HG03460 (cell line): ENCODE measurements around the gene CPVL.
"Not testable (repeated sequence)": the region's sequence is repeated elsewhere in the genome, so short reads cannot be mapped to it uniquely, and the experiment has no call there.

Source experiments
- ATAC-seq: cut with Tn5 transposase; IDR thresholded peaks from one replicate; pipeline ENCODE4 v1.9.1; 2021; ENCODE audit not compliant: unreplicated experiment

The CPVL gene

GRCh38 chr7:29120955-29121354, 25.4 kb downstream of the CPVL start:
- ATAC-seq, result no peak

DNA sequence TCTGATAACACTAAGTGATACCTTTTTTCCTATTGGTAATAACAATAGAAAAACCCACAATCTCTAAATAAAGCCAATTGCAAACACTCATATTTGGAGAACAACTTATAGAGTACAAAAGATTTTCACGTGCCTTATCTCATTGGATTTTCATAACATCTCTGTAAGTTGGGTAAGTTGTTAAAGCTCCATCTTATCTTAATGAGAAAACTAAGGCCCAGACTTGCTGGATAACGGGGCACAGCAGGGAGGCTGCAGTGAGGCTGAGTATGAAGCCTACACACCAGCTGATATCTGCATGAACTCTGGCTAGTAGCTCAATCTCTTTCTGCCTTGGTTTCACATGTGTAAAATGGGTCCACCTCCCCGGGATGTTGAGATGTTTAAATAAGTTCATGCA, 26.8 kb downstream of the CPVL start:
- no peak for ATAC-seq

DNA sequence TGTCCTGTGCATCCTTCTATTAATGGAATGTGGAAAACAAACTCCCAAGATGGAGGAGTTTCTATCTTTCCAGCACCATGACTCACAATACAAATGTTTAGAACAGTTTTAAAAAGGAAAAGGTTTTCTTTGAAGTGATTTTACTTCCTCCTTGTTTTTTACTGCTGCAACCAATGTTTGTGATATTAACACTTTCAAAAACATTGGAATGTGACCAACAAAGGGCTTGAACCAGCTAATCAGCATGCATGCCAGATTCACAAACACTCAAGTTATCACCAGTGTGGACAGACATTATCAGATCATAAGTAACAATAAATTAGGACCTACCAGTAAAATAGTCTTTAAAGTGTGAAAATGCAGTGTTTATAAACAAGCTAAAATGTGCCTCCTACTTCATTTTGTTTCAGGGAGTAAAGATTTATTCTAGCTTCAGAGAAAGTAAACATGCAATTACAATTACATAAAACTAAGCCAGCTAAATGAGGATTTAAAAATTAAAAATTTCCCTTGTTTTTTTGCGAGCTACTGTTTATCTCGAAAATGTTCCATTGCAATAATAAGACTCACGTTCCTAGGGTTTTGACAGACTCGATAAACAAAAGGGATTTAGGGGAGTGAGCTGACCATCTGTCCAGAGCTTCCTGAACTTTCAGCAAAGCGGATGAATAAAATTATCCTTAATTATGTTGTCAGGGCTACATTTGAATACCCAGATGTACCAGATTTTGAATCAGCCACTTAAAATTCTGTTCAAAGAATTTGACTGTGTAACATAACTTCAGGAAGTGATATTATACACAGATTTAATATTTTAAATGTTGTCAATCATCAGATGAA, 29.8 kb downstream of the CPVL start:
- ATAC-seq, result no peak

GRCh38 chr7:29115753-29116152, 30.6 kb downstream of the CPVL start:
- no peak for ATAC-seq

- no peak for ATAC-seq
Observed at GRCh38 chr7:29115130-29115687, 31.1 kb downstream of the CPVL start.

- not testable (repeated sequence) for ATAC-seq
Observed at GRCh38 chr7:29114266-29114665, 32.1 kb downstream of the CPVL start.

- ATAC-seq, result no peak
Observed at GRCh38 chr7:29113384-29114102, 32.8 kb downstream of the CPVL start.

DNA sequence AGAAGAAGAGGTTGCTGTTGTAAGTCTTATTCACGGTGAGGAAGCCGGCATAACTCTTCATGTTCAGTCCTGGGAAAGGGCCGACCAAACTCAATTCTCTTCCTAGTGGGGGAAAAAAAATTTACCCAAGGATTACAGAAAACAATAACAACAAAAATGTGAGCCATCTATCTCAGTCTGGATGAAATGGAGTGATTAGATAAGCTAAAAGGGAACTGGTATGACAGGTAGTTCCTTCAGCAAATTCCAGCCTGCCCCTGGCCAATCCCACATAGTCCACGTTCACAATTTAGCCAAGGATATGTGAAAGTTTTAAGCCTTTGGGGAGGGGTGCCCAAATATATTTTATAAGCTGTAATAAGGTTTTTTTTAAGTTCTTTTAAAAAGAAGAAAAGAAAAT, 33.6 kb downstream of the CPVL start:
- ATAC-seq, result no peak

DNA sequence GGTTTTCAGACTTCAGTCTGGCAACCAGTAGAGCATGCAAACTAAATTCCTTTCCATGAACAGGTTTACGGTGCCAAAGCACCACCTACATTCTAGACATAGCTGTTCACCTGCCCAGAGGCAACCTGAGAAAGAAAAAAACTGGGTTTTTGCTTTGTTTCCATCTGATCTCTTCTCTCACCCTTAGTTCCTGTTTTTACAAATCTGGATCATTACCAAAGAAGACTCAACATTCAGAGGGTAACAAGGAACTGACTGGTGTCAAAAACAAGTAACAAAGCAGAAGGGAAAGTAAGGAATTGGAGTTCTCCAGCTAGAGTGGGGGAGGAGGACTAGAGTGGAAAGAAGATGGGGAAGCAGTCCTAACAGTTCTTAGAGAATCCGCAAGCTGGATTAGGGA, 36.4 kb downstream of the CPVL start:
- ATAC-seq, result no peak

GRCh38 chr7:29109358-29109757, 37.0 kb downstream of the CPVL start:
- no peak for ATAC-seq

- ATAC-seq, result no peak
Observed at GRCh38 chr7:29107056-29107455, 39.3 kb downstream of the CPVL start.

GRCh38 chr7:29106669-29106988, 39.7 kb downstream of the CPVL start:
- no peak for ATAC-seq

- ATAC-seq, result no peak
Observed at GRCh38 chr7:29105752-29106668, 40.3 kb downstream of the CPVL start.

DNA sequence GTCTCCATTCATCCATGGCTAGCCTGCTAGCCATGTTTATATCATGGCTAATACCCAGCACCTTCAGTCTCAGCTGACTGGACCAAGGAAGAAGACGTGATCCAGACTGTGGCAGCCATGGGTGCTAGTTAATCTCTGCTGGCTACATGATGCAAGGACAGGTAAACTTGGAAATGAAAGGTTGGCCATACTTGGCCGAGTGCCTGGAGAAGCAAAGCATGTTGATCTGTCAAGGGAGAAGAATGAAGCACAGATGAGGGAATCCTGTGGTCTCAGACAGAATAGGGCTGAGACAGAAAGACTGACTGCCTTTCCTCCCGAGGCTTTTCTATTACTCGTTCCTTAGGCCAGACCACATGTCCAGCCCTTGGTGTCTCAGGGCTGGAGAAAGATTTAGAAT, 41.1 kb downstream of the CPVL start:
- ATAC-seq, result no peak

DNA sequence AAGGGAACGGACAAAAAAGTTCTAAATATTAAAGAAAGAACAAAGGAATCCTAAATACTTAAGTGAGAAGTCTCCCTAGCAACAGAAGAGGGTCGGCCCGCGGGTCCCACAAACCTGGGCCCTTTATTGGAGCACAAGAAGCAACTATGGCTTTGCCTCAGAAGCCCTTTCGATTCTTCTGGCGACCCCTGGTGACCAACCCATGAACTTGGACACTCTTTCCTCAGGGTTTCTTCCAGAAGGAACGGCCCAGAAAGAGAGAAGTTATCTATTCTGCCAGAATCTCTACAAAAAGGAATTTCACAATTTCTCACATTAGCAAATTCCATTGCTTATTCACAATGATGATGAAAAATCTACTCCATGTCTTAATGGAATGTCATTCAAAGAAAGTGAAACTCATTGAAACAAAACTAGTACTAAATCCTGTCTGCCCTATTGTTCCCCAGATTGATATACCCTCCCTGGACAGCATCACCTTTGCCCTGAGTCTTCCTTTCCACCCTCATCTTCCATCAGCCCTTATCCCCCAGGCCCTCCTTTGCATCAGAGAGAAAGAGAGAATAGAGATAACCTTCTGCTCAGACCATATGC, 43.7 kb downstream of the CPVL start:
- no peak for ATAC-seq

DNA sequence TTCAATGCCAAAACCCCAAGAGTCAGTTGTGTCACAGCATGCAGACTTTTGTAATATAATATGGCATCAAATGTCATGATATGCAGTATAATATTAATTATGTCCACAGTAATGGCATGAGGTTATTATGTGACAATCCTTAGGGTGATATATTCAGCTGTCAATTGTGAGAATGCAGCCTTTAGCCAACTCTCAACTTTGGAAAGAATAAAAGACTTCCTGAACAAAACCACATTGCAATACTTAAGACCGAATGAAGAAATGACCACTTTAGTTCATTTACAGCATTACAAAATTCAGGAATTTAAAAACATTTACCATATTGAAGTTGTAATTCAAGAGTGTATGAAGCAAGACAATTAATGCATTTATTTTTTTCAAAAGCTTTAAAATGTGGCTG, 45.4 kb downstream of the CPVL start:
- no peak for ATAC-seq

GRCh38 chr7:29099896-29100847, 46.2 kb downstream of the CPVL start:
- no peak for ATAC-seq

GRCh38 chr7:29096446-29096730, 49.9 kb downstream of the CPVL start:
- ATAC-seq, result no peak

DNA sequence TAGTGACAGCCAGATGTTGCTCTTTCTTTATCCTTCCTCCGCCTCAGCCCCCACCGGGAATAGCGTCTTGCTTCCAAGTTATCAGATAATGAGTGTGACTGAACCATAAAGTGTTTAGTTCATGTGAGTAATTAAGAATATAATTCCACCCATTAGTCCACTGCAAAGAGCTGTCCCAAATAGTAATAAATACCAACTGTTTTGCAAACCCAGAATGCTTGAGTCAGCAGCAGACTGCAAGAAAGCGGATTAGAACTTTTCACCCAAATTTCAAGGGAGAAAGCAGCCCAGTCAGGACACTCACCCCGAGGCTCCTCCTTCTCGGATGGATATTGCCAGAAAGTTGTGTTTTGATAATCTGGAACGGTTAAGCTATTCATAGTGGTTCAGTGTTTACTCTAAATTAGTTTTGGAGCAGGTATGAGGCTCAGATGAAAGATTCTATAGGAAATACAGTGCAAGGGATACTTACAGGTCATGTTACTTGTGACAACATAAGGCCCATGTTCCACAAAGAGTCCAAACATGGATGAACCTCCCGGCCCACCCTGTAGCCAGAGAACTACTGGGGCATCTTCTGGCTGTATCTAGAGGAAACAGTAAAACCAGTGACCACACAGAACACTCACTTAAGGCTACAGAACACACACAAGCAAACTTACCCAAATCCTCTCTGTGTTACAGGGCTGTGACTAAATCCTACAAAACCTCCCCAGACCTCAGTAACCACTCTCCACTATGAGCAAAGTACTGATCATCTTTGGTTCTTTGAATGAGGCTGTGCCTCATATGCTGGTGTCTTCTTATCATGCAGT, 50.5 kb downstream of the CPVL start:
- no peak for ATAC-seq
